Neural cell (in vitro differentiated cells): Measurements from ENCODE around the gene LMBRD2. TPM values are rescaled to one million over a fixed set of nuclear protein-coding genes. Genes with fewer than 3 reads are reported as not detected.

Source experiments
- H2AFZ ChIP-seq: fragments of 200-600, 300-800 bp; sonication (generic), shearing (Covaris generic); 2 replicates; pipeline ENCODE4 v1.6.0; 2014; ENCODE audit warnings: low read depth, mild to moderate bottlenecking, antibody characterized with exemption, low read length, moderate library complexity
- H3F3A ChIP-seq: fragments of 200-600 bp; shearing (Covaris generic); 2 replicates; pipeline ENCODE4 v1.6.1; 2016; ENCODE audit warnings: mild to moderate bottlenecking, moderate library complexity, mixed read lengths, antibody characterized with exemption, low read length; ENCODE audit not compliant: insufficient read depth, poor library complexity, severe bottlenecking
- H3K27ac ChIP-seq: fragments of 200-600, 300-800 bp; sonication (generic), shearing (Covaris generic); 2 replicates; pipeline ENCODE4 v1.5.1; 2014; ENCODE audit warnings: mild to moderate bottlenecking, low read length, moderate library complexity
- H3K27me3 ChIP-seq: fragments of 300-800, 200-600 bp; sonication (generic), shearing (Covaris generic); 2 replicates; pipeline ENCODE4 v1.6.0; 2014; ENCODE audit warnings: mild to moderate bottlenecking, low read depth, low read length, moderate library complexity; ENCODE audit not compliant: insufficient read depth
- H3K36me3 ChIP-seq: fragments of 300-800, 200-600 bp; sonication (generic), shearing (Covaris generic); 2 replicates; pipeline ENCODE4 v1.5.1; 2014; ENCODE audit warnings: mild to moderate bottlenecking, antibody characterized with exemption, low read length, moderate library complexity; ENCODE audit not compliant: insufficient read depth
- H3K4me2 ChIP-seq: fragments of 300-800, 200-600 bp; sonication (generic), shearing (Covaris generic); 2 replicates; pipeline ENCODE4 v1.6.0; 2014; ENCODE audit warnings: mild to moderate bottlenecking, low read length
- H3K4me3 ChIP-seq: fragments of 300-800, 200-600 bp; sonication (generic), shearing (Covaris generic); 2 replicates; pipeline ENCODE4 v1.5.1; 2014; ENCODE audit warnings: mild to moderate bottlenecking, low read length, moderate library complexity
- H3K79me2 ChIP-seq: fragments of 200-600 bp; shearing (Covaris generic); replicated peaks from 2 replicates; pipeline ENCODE4 v1.6.0; 2014; ENCODE audit warnings: mild to moderate bottlenecking, low read length, moderate library complexity; ENCODE audit not compliant: insufficient read depth
- H3K9ac ChIP-seq: fragments of 300-800, 200-600 bp; sonication (generic), shearing (Covaris generic); 2 replicates; pipeline ENCODE4 v1.6.1; 2016; ENCODE audit warnings: mild to moderate bottlenecking, low read length, mixed read lengths
- H3K9me2 ChIP-seq: fragments of 200-600 bp; shearing (Covaris generic); 2 replicates; pipeline ENCODE4 v1.6.1; 2016; ENCODE audit warnings: mild to moderate bottlenecking, low read length, mixed read lengths; ENCODE audit not compliant: insufficient read depth
- H3K9me3 ChIP-seq: fragments of 200-600, 300-800 bp; sonication (generic), shearing (Covaris generic); 2 replicates; pipeline ENCODE4 v1.6.1; 2016; ENCODE audit warnings: mild to moderate bottlenecking, mixed run types, low read length, moderate library complexity, mixed read lengths
- H4K20me1 ChIP-seq: fragments of 200-600 bp; shearing (Covaris generic); 2 replicates; pipeline ENCODE4 v1.6.1; 2016; ENCODE audit warnings: mild to moderate bottlenecking, mixed run types; ENCODE audit not compliant: insufficient read depth
- EP300 ChIP-seq: fragments of 450-650 bp; conservative IDR thresholded peaks from 2 replicates; pipeline ENCODE4 v1.6.1; 2014; ENCODE audit warnings: antibody characterized with exemption, mild to moderate bottlenecking, moderate library complexity; ENCODE audit not compliant: poor library complexity, severe bottlenecking
- EZH2 ChIP-seq: fragments of 200-600, 300-800 bp; shearing (Covaris generic), sonication (generic); IDR thresholded peaks from 2 replicates; pipeline ENCODE4 v1.6.1; 2014; ENCODE audit warnings: antibody characterized with exemption, low read length, borderline replicate concordance, mild to moderate bottlenecking; ENCODE audit not compliant: insufficient read depth, poor library complexity, severe bottlenecking
- MXI1 ChIP-seq: fragments of 450-650 bp; conservative IDR thresholded peaks from 2 replicates; pipeline ENCODE4 v1.6.1; 2014; ENCODE audit warnings: antibody characterized with exemption, mild to moderate bottlenecking; ENCODE audit not compliant: poor library complexity, severe bottlenecking
- POLR2AphosphoS5 ChIP-seq: IDR thresholded peaks from 2 replicates; pipeline ENCODE4 v1.6.1; 2012
- RAD21 ChIP-seq: fragments of 450-650 bp; conservative IDR thresholded peaks from 2 replicates; pipeline ENCODE4 v1.6.1; 2014; ENCODE audit warnings: antibody characterized with exemption, mild to moderate bottlenecking, moderate library complexity
- SMC3 ChIP-seq: fragments of 450-650 bp; conservative IDR thresholded peaks from 2 replicates; pipeline ENCODE4 v1.6.1; 2014; ENCODE audit warnings: antibody characterized with exemption, mild to moderate bottlenecking, moderate library complexity; ENCODE audit not compliant: poor library complexity
- TAF1 ChIP-seq: IDR thresholded peaks from 2 replicates; pipeline ENCODE4 v1.6.1; 2012; ENCODE audit warnings: low read depth
- polyA plus RNA-seq: library from polyadenylated mRNA; depleted of rRNA; stranded (reverse); fragments of >200 nt; gene quantifications from 2 replicates; pipeline ENCODE4 v1.2.3, GENCODE V29; 2014
- TF ChIP-seq, protein P1 (sequence below): fragments of 450-650 bp; IDR thresholded peaks from 2 replicates; pipeline ENCODE4 v1.5.1; 2014; ENCODE audit warnings: antibody characterized with exemption, mild to moderate bottlenecking, moderate library complexity; ENCODE audit not compliant: poor library complexity, severe bottlenecking
- TF ChIP-seq, protein P2 (sequence below): IDR thresholded peaks from 2 replicates; pipeline ENCODE4 v1.6.1; 2012; ENCODE audit warnings: borderline replicate concordance

LMBRD2 gene
- polyA plus RNA-seq, 1 donor from 2014 or later = 25.7 TPM

DNA sequence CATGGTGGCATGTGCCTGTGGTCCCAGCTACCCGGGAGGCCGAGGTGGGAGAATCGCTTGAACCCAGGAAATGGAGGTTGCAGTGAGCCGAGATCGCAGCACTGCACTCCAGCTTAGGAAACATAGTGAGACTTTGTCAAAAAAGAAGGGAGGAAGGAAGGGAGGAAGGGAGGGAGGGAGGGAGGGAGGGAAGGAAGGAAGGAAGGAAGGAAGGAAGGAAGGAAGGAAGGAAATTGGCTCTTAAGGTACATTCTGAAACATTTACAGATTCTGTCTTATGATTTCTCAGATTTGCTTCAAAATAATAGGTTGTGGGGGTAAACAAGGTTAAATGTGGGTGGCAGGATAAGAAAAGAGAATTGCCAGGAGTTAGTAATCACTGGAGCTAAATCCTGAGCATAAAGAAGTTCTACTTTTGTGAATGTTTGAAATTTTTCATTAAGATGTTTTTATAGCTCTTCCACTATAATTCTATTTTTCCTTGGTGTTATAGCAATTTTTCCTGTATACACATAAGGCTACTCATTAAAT, 82.9 kb downstream of the LMBRD2 start:
- Histone ChIP-seq H4K20me1 (no peaks in the 10 kb centered on the region), H3K4me3 (no peak overlapping the region), H3K9me2 (no peaks in the 10 kb centered on the region), H3K27ac (no peak overlapping the region), H3K36me3 (no peaks in the 10 kb centered on the region), H3K4me2 (no peak overlapping the region), H3F3A (no peaks in the 10 kb centered on the region), H3K9ac (no peak overlapping the region), H2AFZ (no peak overlapping the region), H3K9me3 (no peaks in the 10 kb centered on the region), H3K79me2 (no peaks in the 10 kb centered on the region), H3K27me3 (peaks cover 24% of the 10 kb centered on the region)
- TF ChIP-seq SMC3 (no peak), MXI1 (no peak), POLR2AphosphoS5 (no peak), EP300 (no peak), TAF1 (no peak), EZH2 (no peak), RAD21 (no peak)
- TF ChIP-seq, protein P1, sequence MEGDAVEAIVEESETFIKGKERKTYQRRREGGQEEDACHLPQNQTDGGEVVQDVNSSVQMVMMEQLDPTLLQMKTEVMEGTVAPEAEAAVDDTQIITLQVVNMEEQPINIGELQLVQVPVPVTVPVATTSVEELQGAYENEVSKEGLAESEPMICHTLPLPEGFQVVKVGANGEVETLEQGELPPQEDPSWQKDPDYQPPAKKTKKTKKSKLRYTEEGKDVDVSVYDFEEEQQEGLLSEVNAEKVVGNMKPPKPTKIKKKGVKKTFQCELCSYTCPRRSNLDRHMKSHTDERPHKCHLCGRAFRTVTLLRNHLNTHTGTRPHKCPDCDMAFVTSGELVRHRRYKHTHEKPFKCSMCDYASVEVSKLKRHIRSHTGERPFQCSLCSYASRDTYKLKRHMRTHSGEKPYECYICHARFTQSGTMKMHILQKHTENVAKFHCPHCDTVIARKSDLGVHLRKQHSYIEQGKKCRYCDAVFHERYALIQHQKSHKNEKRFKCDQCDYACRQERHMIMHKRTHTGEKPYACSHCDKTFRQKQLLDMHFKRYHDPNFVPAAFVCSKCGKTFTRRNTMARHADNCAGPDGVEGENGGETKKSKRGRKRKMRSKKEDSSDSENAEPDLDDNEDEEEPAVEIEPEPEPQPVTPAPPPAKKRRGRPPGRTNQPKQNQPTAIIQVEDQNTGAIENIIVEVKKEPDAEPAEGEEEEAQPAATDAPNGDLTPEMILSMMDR = no peak
- TF ChIP-seq, protein P2, sequence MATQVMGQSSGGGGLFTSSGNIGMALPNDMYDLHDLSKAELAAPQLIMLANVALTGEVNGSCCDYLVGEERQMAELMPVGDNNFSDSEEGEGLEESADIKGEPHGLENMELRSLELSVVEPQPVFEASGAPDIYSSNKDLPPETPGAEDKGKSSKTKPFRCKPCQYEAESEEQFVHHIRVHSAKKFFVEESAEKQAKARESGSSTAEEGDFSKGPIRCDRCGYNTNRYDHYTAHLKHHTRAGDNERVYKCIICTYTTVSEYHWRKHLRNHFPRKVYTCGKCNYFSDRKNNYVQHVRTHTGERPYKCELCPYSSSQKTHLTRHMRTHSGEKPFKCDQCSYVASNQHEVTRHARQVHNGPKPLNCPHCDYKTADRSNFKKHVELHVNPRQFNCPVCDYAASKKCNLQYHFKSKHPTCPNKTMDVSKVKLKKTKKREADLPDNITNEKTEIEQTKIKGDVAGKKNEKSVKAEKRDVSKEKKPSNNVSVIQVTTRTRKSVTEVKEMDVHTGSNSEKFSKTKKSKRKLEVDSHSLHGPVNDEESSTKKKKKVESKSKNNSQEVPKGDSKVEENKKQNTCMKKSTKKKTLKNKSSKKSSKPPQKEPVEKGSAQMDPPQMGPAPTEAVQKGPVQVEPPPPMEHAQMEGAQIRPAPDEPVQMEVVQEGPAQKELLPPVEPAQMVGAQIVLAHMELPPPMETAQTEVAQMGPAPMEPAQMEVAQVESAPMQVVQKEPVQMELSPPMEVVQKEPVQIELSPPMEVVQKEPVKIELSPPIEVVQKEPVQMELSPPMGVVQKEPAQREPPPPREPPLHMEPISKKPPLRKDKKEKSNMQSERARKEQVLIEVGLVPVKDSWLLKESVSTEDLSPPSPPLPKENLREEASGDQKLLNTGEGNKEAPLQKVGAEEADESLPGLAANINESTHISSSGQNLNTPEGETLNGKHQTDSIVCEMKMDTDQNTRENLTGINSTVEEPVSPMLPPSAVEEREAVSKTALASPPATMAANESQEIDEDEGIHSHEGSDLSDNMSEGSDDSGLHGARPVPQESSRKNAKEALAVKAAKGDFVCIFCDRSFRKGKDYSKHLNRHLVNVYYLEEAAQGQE = no peak

DNA sequence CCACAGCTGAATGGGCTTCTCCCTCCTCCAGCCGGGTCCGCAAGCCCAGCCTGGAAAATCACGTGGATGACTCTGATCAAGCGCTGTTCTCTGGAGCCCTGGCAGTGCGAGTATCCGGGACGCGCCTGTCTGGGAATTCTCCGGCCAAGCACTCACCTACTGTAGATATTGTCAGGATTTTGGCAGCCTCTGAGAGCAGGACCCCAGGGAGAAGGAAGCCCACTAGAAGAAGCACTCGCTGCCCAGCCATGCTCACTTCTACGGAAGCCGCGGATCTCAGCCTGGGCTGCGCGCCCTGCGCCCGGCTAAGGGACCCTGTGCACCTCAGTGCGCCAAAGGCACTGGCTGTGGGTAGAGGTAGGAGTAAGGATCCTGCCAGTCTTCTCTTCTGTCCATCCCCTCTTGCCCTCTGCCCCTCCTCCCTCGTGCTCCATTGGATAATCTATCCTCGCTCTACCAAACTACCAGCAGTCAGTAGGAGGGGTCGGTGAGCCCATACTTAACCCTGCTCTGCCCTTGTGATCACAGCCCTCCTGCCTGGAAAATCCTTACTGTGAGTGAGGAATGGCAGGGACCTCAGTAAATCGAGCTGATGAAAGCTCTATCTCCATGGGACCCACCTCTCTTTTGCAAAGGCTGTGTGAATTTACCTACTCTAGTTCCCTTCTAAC, 85.0 kb downstream of the LMBRD2 start, which contains the start of gene UGT3A2:
Gene UGT3A2 (minus strand): TSS at position 343 of the 671 bp plus-strand sequence. CDS start 93 bp downstream, at position 250.
- H3K4me2 ChIP-seq = peak within 1 kb of the TSS; percentile 32

More for the DNA sequence above, 85.0 kb downstream of the LMBRD2 start, which contains the start of gene UGT3A2:
- Histone ChIP-seq H2AFZ (no peak within 1 kb of the TSS), H3K27ac (no peak within 1 kb of the TSS), H3K9me3 (no peaks in the 10 kb centered on the region), H3K9me2 (no peaks in the 10 kb centered on the region), H3K4me3 (peak within 1 kb of the TSS; percentile 63), H3K79me2 (no peaks in the 10 kb centered on the region), H3K36me3 (no peaks in the 10 kb centered on the region), H3K9ac (no peak within 1 kb of the TSS), H3K27me3 (peaks cover 24% of the 10 kb centered on the region), H4K20me1 (no peaks in the 10 kb centered on the region), H3F3A (no peaks in the 10 kb centered on the region)
- TF ChIP-seq SMC3 = no peak
- TF ChIP-seq, protein P1 = no peak
